SKM-1 (cell line): ENCODE results near the gene ITGB7.

Source experiments
- DNase-seq: peaks from one replicate; lab custom pipeline; 2025; ENCODE audit not compliant: unreplicated experiment; lab: John Stamatoyannopoulos, UW

ITGB7 gene

GRCh38 chr12:53230108-53230845 lies 23.2 kb upstream of the ITGB7 start:
- DNase-seq: no peak

GRCh38 chr12:53229454-53229853 lies 22.4 kb upstream of the ITGB7 start:
- no peak for DNase-seq

DNA sequence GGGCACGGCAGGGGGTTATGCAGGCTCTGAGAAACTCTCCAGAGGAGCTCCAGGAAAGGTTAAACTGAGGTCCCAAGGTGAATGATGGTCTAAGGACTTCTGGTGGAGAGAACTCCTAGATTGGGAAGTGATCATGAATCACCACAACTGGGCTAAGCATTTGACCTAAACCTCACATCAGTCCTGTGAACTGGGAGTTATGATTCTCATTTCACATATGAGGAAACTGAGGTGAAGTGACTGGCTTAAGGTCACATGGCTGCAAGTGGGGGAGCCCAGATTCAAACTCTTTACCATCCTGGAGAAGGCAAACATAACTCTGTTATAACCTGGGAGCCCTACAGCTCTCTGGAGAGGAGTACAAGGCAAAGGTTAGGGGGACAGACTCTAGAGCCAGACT lies 20.8 kb upstream of the ITGB7 start:
- no peak for DNase-seq

- DNase-seq: no peak
Measured at GRCh38 chr12:53227341-53227740, 20.3 kb upstream of the ITGB7 start.

DNA sequence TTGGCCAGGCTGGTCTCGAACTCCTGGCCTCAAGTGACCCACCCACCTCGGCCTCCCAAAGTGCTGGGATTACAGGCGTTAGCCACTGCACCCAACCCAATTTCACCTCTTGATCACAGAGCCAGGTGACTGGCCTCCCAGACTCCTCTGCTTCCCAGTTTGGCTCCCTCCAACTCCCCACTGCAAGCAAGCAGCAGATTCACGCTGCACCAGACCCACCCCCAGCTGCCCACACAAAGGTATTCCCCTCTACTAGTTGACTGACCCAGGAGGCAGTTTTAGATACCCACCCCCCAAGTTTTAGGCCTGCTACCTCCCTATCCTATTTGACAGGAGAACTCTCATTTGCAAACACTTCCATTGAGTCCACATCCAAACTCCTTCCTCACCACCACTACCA lies 19.8 kb upstream of the ITGB7 start:
- DNase-seq: no peak

GRCh38 chr12:53225635-53226424 lies 18.8 kb upstream of the ITGB7 start:
- no peak for DNase-seq

DNA sequence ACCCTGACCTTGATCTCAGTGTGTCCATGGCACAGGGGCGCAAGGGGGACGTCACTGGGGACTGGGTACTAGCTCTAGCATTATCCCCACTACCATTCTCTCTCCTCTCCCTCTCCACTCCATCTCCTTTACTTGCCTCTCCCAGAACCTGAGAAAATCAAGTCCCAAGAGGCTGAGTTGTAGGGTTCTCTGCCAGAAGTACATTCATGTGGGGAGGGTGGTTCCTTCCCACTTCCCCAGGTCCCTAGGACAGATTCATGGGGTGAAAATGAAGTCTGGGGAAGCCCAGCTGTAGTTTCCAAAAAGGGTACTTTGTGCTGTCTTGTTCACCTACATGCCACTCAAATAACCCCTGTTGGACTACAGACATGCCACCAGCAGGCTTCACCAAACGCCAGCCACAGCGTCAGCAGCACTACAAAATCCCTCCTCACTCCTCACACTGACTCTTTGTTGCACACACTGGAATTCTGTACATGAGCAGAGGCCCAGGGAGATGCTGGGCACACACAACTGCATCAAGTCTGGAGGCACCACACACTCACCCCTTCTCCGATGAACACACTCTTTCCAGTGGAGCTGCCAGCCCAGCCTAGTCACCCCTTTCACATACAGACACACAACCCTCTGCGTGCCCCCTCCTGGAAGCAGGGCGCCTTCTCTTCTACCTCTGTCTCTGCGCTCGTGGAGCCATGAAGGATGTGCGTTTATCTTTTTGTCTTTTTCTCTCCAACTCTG lies 18.0 kb upstream of the ITGB7 start:
- DNase-seq: no peak

DNA sequence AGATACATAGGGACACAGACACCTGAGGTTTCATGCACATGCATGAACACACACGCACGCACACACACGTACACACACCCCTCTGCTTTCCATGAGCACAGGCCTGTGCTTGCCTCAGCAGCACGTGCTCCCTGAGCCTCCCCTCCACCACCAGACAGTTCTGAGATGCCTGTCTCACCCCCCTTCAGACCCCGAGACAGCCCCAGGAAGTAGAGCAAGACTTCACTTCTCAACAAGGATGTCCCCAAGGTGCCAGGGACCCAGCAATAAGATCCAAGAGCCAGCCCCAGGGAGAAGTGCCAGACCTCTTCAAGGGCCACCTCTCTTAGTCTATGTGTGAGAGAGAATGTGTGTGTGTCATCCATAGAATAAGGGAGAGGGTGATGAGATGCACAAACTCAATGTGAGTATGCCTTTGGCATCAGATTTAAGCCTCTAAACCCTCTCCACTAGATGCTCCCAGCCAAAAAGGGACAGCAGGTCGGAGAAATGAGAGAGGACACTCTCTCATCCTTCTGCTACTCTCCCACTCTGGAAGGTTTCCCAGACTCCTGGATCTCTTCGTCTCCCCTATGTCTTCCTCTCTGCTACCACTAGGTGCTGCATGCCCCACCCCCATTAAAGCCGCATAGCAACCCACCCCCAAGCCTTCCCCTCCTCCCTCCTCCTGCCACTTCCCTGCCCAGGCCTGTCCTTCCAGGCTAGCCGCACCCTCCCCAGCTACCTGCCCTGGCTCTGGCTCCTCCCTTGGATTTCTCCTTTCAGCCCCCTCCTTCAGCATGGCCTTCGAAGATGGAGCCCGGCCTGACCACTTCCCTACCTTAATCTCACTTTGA lies 17.2 kb upstream of the ITGB7 start:
- no peak for DNase-seq

GRCh38 chr12:53223389-53224060 lies 16.5 kb upstream of the ITGB7 start:
- no peak for DNase-seq

DNA sequence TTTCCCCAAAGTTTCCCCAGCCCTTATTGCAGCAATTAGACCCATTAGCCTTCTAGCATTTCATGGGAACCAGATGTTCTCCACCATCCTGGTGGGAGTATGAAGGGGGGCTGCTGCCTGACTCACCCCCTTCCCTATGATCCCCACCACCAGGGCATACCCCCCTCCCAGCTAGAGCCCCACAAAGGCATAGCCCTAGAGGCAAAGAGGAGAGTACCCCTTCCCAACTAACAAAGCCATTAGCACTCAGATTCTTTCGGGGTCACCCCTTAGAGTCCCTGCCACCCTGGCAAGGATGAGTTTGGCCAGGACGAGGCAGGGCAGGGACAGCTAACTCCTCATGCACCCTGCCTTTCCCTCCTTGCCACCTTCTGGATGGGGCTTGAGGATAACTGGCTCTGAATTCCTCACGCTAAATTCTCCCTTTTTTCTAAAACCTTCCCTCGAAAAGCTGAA lies 15.8 kb upstream of the ITGB7 start:
- DNase-seq: no peak

DNA sequence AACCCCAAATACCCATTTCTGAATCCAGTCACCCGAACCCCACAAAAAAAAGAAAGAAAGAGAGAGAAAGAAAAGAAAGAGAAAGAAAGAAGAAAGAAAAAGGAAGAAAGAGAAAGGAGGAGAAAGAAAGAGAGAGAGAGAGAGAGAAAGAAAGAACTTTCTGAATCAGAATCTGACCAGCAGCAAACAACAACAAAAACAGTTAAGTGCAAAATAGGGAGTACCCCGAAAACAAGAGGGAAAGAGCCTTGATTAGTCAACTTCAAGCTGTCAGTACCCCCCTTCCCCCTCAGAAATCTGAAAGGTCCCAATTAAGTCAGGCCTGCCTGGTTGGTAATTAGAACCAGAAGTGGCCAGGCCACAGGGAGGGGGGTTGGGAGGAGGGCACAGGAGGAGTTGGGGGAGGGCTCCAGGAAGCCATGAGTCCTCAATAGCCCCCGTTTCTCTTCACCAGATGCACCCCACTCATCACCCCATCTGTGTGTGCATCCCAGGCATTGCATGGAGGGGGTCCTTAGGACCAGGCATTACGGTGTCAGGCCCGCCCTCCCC lies 15.2 kb upstream of the ITGB7 start:
- DNase-seq: no peak

DNA sequence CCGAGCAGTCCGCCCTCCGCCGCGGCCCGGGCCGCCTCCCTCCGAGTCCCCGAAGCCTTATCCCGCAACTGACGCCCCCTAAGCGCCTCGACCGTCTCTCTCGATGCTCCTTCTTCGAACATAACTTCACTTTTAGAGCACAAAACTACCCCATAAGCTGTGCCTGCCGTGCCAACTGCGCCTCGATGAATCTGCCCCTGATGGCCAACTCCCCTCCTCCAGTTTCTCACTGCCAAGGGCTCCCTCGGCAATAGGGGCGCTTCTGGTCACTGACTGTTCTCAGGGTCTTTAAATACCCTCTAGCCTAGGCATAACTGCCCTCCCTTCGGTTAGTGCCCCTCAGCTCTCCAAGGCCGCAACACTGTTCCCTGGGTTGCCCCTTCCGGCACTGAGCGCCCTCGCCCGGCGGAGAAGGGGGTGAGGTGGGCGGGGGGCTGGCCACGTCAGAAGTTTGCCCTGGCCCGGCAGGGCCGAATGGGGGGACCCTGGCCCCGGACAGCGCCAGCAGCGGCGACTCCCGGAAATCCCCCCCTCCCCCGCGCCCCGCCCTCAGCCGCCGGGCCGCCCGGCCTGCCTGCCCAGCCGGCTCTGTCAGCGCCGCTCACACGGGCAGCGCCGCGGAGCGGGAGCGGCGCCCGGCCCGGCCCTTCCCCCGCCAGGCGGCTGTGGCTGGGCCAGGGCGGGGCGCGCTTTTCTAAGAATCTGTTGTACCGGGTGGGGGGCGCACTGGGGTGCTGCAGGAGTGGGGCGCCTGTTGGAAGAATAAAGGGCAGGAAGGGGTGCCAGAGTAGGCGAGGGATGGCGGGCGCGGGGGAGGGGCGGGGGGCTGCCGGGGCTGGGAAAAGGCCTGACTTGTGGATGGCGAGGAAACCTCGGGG lies 14.4 kb upstream of the ITGB7 start:
- DNase-seq: no peak

DNA sequence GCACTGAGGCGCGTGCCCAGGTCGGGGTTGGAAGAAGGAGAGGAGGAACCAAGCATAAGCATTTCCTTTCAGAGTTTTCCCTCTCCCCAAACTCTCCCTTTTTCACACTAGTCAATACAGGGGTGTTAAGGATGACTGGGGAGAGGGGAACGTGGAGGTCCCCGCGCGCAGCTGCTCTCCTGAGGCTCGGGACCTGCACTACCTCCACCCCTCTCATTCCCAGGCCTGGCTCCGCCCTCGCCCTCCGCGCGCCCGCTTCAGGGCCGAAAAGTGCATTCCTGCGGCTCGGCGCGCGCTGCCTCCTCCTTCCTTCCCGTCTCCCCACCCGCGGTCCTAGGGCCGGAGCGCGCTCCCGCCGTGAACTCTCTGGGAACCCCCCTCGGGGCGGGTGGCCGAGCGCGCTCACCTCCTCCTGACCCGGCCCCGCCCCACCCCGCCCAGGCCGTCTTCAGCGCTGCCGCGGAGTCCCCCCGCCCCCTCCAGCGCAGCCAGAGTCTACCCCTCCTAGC lies 13.7 kb upstream of the ITGB7 start:
- peak; percentile 55 for DNase-seq

DNA sequence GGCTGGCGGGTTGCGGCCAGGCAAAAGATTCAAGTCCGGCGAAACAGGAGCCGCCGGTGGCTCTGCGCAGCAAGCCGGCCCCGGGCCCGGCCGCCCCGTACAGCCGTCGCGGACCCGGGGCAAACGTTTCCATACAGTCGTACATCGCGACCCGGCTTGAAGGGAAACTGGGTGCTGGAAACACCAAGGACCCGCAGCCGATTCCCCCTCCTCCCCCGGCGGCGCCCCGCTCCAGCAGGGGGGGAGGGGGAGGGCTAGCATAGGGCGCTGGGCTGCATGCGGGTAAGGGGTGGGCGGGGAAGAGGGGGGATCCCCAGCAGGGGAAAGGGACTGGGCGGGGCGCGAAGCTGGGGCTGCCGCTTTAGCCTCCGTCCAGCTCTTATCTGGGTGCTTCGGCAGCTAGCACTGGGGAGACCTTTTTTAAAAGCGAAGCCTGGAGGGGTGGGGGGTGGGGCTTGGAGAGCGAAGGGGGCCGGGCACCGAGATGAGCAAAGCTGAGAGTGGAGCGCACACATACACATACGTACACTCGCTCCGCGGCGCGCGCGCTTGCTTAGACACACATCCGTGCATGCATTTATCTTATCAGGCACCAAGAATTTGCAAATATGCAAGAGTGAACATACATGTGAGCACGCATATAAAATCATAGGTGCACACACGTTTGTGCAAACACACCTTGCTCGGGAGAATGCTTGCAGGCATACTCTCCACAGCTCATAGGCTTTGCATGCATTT lies 13.1 kb upstream of the ITGB7 start:
- DNase-seq: no peak

- DNase-seq: no peak
Measured at GRCh38 chr12:53219292-53219955, 12.4 kb upstream of the ITGB7 start.

DNA sequence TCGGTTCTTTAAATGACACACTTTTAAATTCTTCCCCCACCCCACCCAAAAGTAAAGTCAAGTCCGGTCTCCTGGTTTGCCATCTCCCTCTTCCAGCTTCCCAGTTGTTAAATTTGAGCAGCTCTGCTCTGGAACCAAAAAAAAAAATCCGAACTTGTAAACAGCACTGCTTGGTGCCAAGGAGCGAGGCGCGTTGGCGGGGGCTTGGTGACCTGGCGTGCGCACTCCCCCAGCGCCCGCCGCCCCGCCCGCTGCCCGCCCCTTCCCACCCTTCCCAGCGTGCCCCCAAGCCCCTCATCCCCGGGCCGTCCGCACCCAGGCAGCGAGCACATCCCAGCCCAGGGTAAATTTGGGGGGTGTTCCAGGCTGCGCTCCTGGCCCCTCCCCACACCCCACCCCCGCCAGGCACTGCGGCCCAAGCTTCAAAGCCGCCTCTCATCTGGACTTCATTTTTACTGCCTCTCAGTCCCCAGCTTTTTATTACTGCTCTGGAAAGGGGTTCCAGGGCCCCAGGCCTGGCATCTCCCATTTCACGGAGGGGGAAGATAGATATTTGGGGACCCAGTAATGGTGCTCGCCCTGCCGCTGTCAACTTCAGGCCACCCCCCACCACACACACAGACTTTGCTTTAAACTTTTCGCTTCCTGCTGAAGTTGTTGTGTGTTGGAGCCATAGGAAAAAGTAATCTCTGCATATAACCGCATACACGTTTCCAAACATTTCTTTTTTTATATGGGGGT lies 11.7 kb upstream of the ITGB7 start:
- no peak for DNase-seq

DNA sequence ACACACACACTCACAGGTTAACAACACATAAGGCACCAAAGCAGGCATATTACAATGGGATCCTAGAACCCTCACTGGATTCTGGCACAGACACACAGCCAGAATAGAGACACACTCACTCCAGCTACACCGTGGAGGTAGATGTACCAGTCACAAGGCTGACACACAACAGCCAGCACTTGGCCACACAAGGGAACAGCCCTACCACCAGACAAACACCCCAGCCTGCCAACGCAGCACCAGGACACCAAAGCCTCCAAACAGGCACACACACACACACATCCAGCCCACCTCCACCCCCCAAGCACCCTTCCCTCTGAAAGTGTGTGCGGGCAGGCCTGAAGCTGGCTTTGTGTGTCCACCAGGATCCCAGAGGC lies 10.9 kb upstream of the ITGB7 start:
- no peak for DNase-seq
